ENCODE results near the gene BCL10. TPM values are rescaled to one million over a fixed set of nuclear protein-coding genes. Genes with fewer than 3 reads are reported as not detected.

BCL10 gene
- total and polyA plus RNA-seq, 8 donors = 25.0 to 33.5 (median 30.8) TPM

- Histone ChIP-seq H3K4me1 (peaks cover 6 to 12% of the 10 kb centered on the region in 2 donors), H3K9me3 (no peaks in the 10 kb centered on the region), H3K27ac (no peak overlapping the region), H3K27me3 (no peaks in the 10 kb centered on the region), H3K36me3 (peaks cover 0 to 2% of the 10 kb centered on the region in 2 donors), H3K4me3 (no peak overlapping the region)
- DNase-seq (no peak), ATAC-seq (no peak)
- intact Hi-C loops (cut with DNase I) = no loop called here
- TF ChIP-seq, protein P1, sequence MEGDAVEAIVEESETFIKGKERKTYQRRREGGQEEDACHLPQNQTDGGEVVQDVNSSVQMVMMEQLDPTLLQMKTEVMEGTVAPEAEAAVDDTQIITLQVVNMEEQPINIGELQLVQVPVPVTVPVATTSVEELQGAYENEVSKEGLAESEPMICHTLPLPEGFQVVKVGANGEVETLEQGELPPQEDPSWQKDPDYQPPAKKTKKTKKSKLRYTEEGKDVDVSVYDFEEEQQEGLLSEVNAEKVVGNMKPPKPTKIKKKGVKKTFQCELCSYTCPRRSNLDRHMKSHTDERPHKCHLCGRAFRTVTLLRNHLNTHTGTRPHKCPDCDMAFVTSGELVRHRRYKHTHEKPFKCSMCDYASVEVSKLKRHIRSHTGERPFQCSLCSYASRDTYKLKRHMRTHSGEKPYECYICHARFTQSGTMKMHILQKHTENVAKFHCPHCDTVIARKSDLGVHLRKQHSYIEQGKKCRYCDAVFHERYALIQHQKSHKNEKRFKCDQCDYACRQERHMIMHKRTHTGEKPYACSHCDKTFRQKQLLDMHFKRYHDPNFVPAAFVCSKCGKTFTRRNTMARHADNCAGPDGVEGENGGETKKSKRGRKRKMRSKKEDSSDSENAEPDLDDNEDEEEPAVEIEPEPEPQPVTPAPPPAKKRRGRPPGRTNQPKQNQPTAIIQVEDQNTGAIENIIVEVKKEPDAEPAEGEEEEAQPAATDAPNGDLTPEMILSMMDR (IDR thresholded peaks at IDR 0.05) = no peak
Observed at GRCh38 chr1:85245456-85245855, 31.0 kb downstream of the BCL10 start.

DNA sequence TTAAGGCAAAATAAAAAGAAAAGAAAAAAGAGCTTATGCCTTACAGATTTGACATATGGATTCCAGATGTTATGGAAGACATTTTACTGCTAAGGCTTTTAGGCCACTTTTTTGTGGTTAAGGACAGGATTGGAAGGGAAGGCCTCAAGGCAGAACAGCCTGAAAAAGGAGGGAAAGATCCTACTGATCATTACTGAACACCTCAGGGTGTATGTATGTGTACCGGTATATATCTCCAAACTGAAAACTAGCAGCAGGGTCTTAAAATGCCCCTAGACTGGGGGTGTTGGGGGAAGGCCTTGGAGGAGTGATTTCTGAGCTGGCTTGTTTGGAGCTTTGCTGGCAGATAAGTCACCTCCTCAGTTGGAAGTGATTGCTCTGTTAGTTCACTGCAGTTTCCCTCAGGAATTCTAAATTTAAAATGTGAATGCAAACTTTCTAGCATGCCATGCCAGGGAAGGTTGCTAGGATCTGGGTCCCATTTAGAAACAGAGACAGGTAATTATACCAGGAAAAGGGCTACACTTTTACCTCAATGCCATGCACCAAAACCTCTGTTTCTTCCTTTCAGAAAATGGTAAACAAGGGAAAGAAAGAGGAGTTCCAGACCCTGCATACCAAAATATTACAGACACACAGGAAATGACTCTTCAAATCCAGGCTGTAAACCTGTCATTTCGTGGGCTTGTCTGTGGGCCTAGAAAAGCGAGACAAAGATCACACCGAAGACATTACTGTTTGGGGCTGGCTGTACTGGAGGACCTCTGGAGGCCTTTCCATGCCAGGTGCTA, 32.0 kb downstream of the BCL10 start:
- H3K4me1 ChIP-seq = peaks cover 7 to 17% of the 10 kb centered on the region in 2 donors
- intact Hi-C loops (cut with DNase I) = no loop called here
- no peak overlapping the region for H3K27ac ChIP-seq
- DNase-seq (peak in 1 of 4 donors; percentile 38), ATAC-seq (no peak)
- no peaks in the 10 kb centered on the region for H3K27me3 ChIP-seq
- H3K36me3 ChIP-seq = no peaks in the 10 kb centered on the region
- no peak overlapping the region for H3K4me3 ChIP-seq
- TF ChIP-seq, protein P1 (IDR thresholded peaks at IDR 0.05) = no peak
- H3K9me3 ChIP-seq = no peaks in the 10 kb centered on the region

GRCh38 chr1:85243372-85243771, 33.1 kb downstream of the BCL10 start:
- Histone ChIP-seq H3K27me3 (no peaks in the 10 kb centered on the region), H3K36me3 (no peaks in the 10 kb centered on the region), H3K27ac (no peak overlapping the region), H3K9me3 (no peaks in the 10 kb centered on the region), H3K4me1 (peaks cover 7 to 17% of the 10 kb centered on the region in 2 donors), H3K4me3 (no peak overlapping the region)
- TF ChIP-seq, protein P1 (IDR thresholded peaks at IDR 0.05) = no peak
- ATAC-seq = peak; percentile 14
- no peak for DNase-seq
- intact Hi-C loops (cut with DNase I) = no loop called here

GRCh38 chr1:85240643-85241042, 35.8 kb downstream of the BCL10 start:
- intact Hi-C loops (cut with DNase I) = no loop called here
- ATAC-seq = peak; percentile 71

DNA sequence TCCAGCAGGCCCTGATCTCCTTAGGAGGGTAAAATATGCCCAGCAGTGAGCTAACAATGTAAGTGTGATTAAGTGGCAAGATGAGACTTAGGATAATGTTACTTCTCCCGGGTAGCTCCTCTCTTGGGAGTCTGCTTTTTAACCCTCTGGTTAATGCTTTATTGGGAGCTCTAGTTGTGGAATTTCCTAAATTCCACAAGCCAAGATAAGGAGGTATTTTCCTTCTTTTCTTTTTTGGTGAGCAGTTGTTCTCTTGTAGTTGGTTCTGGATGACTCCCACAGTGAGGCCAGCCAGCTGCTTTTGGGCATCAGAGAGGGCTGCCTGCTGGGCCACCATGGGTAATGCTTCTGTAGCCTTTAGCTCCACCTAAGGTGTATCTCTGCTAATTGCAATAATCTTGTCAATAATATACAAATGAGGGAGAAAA, 36.2 kb downstream of the BCL10 start:
- no peaks in the 10 kb centered on the region for H3K36me3 ChIP-seq
- H3K27ac ChIP-seq = peak overlapping the region in 1 of 2 donors; percentile 5
- TF ChIP-seq, protein P1 (IDR thresholded peaks at IDR 0.05) = no peak
- ATAC-seq (peak; percentile 53), DNase-seq (peak in 1 of 4 donors; percentile 61)
- no peak overlapping the region for H3K4me3 ChIP-seq
- H3K4me1 ChIP-seq = peaks cover 7 to 17% of the 10 kb centered on the region in 2 donors
- no peaks in the 10 kb centered on the region for H3K27me3 ChIP-seq
- intact Hi-C loops (cut with DNase I) = no loop called here
- H3K9me3 ChIP-seq = no peaks in the 10 kb centered on the region

More at GRCh38 chr1:85240643-85241042, 35.8 kb downstream of the BCL10 start:
- H3K36me3 ChIP-seq = no peaks in the 10 kb centered on the region
- no peaks in the 10 kb centered on the region for H3K9me3 ChIP-seq
- no peak overlapping the region for H3K4me3 ChIP-seq
- H3K27ac ChIP-seq = peak overlapping the region in 1 of 2 donors; percentile 5
- peaks cover 7 to 17% of the 10 kb centered on the region in 2 donors for H3K4me1 ChIP-seq
- no peaks in the 10 kb centered on the region for H3K27me3 ChIP-seq
- TF ChIP-seq, protein P1 (IDR thresholded peaks at IDR 0.05) = no peak
- DNase-seq = peak in 1 of 4 donors; percentile 39

Data from left lung (tissue), 10 donors.